ENCODE measurements around the gene EFHC1. TPM values are rescaled to one million over a fixed set of nuclear protein-coding genes. Genes with fewer than 3 reads are reported as not detected.
"Not testable (repeated sequence)": the region's sequence is repeated elsewhere in the genome, so short reads cannot be mapped to it uniquely, and the experiment has no call there.

The EFHC1 gene
- polyA plus RNA-seq, 3 donors from 2014 or later = 3.9 to 6.6 (median 5.0) TPM

DNA sequence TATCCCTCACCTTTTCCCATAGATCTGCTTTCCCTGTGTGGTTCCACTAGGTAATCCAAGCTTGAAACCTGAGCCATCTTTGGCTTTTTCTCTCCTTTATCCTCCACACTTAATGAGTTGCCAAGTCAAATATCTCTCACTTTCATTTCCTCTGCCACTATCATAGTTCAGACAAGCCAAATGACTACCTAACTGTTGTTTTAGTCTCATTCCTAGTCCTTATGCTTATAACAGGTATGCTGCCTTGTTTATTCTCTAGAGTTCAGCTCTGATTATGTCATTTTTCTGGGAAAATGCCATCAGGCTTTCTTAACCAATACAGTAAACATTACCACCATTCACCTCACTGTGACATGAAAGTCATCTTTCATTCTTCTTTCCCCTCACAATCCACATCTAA lies 6.5 kb downstream of the EFHC1 start:
- no peak for DNase-seq
- Mint-ChIP-seq H3K36me3 (peaks cover 0 to 14% (median 6%) of the 10 kb centered on the region in 3 donors), H3K4me1 (no peaks in the 10 kb centered on the region), H3K27ac (no peak overlapping the region), H3K27me3 (ENCODE audit: low read depth in 3 of 3) (no peaks in the 10 kb centered on the region), H3K9me3 (no peaks in the 10 kb centered on the region), H3K4me3 (no peak overlapping the region)

DNA sequence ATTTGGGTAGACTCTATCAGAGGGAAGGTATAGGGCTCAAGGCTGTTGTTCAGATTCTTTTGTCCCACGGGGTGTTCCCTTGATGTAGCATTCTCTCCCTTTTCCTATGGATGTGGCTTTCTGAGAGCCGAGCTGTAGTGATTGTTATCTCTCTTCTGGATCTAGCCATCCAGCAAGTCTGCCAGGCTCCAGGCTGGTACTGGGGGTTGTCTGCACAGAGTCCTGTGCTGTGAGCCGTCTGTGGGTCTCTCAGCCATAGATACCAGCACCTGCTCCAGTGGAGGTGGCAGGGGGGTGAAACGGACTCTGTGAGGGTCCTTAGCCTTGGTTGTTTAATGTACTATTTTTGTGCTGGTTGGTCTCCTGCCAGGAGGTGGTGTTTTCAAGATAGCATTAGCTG lies 13.2 kb downstream of the EFHC1 start:
- DNase-seq; H3K27ac Mint-ChIP-seq; H3K9me3 Mint-ChIP-seq; H3K4me3 Mint-ChIP-seq; H3K27me3 Mint-ChIP-seq (ENCODE audit: low read depth in 3 of 3); H3K4me1 Mint-ChIP-seq: not testable (repeated sequence)
- H3K36me3 Mint-ChIP-seq = peaks cover 6 to 22% (median 10%) of the 10 kb centered on the region in 3 donors

DNA sequence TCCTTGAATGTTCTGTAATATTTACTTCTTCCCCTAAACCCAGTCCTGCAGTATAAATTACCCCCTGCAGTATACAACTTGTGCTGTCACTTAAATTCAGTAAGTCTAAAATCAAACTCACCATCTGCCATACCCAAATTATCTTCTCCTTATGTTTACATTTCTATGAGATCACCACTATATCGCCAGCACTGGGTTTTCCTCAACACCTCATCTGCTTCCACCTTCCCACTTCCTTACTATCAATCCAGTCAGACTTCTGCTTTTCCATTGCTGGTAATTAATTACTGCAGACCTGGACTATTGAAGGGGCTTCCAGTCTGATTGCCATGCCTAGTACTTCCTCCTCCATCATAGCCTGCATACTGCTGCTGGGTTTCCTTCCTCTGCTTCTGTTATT lies 15.2 kb downstream of the EFHC1 start:
- H3K27ac Mint-ChIP-seq = no peak overlapping the region
- no peak overlapping the region for H3K4me3 Mint-ChIP-seq
- peaks cover 0 to 1% (median 1%) of the 10 kb centered on the region in 3 donors for H3K27me3 Mint-ChIP-seq (ENCODE audit: low read depth in 3 of 3)
- DNase-seq = no peak
- peaks cover 4 to 11% (median 6%) of the 10 kb centered on the region in 3 donors for H3K36me3 Mint-ChIP-seq
- H3K4me1 Mint-ChIP-seq = no peaks in the 10 kb centered on the region
- H3K9me3 Mint-ChIP-seq = no peaks in the 10 kb centered on the region

- H3K4me3 Mint-ChIP-seq = no peak overlapping the region
- DNase-seq = no peak
- no peaks in the 10 kb centered on the region for H3K4me1 Mint-ChIP-seq
- peaks cover 6 to 17% (median 7%) of the 10 kb centered on the region in 3 donors for H3K36me3 Mint-ChIP-seq
- H3K27ac Mint-ChIP-seq = no peak overlapping the region
- peaks cover 0 to 1% (median 1%) of the 10 kb centered on the region in 3 donors for H3K27me3 Mint-ChIP-seq (ENCODE audit: low read depth in 3 of 3)
- peaks cover 0 to 3% (median 0%) of the 10 kb centered on the region in 6 donors for H3K9me3 Mint-ChIP-seq
Measured at GRCh38 chr6:52438926-52439325, 18.8 kb downstream of the EFHC1 start.

- Mint-ChIP-seq H3K27me3 (ENCODE audit: low read depth in 3 of 3) (peaks cover 0 to 5% (median 1%) of the 10 kb centered on the region in 3 donors), H3K9me3 (peaks cover 8 to 24% (median 21%) of the 10 kb centered on the region in 6 donors), H3K4me3 (no peak overlapping the region), H3K36me3 (peaks cover 28 to 29% (median 29%) of the 10 kb centered on the region in 3 donors), H3K27ac (no peak overlapping the region), H3K4me1 (no peaks in the 10 kb centered on the region)
- DNase-seq = no peak
Measured at GRCh38 chr6:52454556-52454955, 34.4 kb downstream of the EFHC1 start.

- Mint-ChIP-seq H3K36me3 (peaks cover 6 to 9% (median 8%) of the 10 kb centered on the region in 3 donors), H3K27me3 (ENCODE audit: low read depth in 3 of 3) (peaks cover 0 to 3% (median 0%) of the 10 kb centered on the region in 3 donors), H3K9me3 (peaks cover 0 to 3% (median 0%) of the 10 kb centered on the region in 6 donors), H3K27ac (no peak overlapping the region), H3K4me3 (no peak overlapping the region), H3K4me1 (no peaks in the 10 kb centered on the region)
- DNase-seq = no peak
Measured at GRCh38 chr6:52457096-52457495, 37.0 kb downstream of the EFHC1 start.

- H3K27me3 Mint-ChIP-seq (ENCODE audit: low read depth in 3 of 3); H3K36me3 Mint-ChIP-seq; H3K9me3 Mint-ChIP-seq; DNase-seq; H3K4me3 Mint-ChIP-seq; H3K4me1 Mint-ChIP-seq; H3K27ac Mint-ChIP-seq: not testable (repeated sequence)
Measured at GRCh38 chr6:52461194-52461593, 41.1 kb downstream of the EFHC1 start.

DNA sequence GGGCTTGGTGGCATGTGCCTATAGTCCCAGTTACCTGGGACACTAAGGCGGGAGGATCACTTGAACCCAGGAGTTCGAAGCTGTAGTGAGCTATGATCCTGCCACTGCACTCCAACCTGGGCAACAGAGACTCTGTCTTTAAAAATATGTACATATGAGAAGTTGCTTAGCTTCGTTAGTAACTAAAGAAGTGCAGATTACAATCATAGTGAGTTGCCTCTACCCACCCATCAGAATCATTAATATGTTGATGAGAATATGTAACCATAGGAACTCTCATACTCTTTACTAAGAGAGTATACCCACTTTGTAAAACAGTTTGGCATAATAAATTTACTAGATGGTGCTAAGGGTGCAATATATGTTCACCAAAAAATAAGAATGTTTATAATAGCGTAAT lies 54.0 kb downstream of the EFHC1 start:
- Mint-ChIP-seq H3K27me3 (ENCODE audit: low read depth in 3 of 3) (peaks cover 0 to 4% (median 0%) of the 10 kb centered on the region in 3 donors), H3K27ac (no peak overlapping the region), H3K4me3 (no peak overlapping the region), H3K36me3 (peaks cover 0 to 3% (median 0%) of the 10 kb centered on the region in 3 donors), H3K4me1 (no peaks in the 10 kb centered on the region), H3K9me3 (peaks cover 0 to 1% (median 0%) of the 10 kb centered on the region in 6 donors)
- DNase-seq = no peak

DNA sequence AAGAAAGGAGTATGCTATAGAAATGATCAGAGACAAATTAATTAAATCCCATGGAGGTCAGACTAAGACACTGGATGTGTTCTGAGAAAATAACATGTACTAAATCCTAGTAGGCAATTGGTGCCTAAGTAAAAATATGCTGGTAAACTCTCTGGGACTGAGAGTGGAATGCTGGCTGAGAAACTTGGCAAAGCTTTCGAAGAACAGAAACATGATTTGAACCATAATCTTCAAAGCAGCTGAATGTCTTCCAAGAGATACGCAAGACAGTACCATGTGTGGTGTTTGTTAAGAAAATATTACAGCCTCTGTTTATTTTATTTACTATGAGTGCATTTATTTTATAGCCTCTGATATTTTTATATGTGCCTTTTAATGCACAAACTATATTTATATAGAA lies 55.2 kb downstream of the EFHC1 start:
- Mint-ChIP-seq H3K27ac (no peak overlapping the region), H3K4me3 (no peak overlapping the region), H3K36me3 (peaks cover 0 to 3% (median under 1%) of the 10 kb centered on the region in 3 donors), H3K4me1 (no peaks in the 10 kb centered on the region), H3K9me3 (peaks cover 0 to 1% (median 0%) of the 10 kb centered on the region in 6 donors), H3K27me3 (ENCODE audit: low read depth in 3 of 3) (peaks cover 0 to 4% (median under 1%) of the 10 kb centered on the region in 3 donors)
- DNase-seq = no peak

DNA sequence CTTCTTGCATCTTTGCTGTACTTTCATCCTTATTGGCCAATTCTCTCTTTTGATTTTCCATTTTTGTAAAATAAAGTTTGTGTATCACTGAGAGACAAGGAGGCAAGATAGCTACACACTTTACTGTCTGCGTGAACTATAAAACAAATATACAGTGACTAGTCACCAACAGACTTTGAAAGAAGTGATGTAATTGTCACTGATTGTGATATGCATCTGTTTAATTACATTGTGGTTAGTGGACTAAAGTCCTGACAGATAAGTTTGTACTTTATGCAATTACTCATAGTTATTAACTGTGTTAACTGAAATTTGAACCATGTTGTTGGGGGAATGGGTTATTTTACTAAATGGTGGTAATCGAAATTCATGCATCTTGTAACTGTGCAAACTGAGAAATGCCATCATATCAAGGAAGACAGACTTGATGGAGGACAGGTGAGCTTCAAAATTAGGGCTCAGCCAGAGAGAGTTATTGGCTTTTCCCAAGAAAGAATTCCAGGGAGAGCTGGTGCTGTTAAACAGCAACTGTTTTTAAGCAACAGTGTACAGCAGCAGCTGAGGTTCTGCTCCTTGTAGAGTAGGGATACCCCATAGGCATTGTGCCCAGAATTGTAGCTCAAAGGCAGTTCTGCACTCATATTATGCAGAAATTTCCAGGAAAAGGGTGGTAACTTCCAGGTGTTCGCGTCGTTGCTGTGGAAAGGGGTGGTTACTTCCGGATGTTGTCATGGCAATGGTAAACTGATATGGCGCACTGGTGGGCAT lies 62.9 kb downstream of the EFHC1 start:
- Mint-ChIP-seq H3K9me3 (no peaks in the 10 kb centered on the region), H3K4me1 (no peaks in the 10 kb centered on the region), H3K27me3 (ENCODE audit: low read depth in 3 of 3) (peaks cover 0 to 3% (median 0%) of the 10 kb centered on the region in 3 donors), H3K36me3 (peaks cover 0 to 20% (median 0%) of the 10 kb centered on the region in 3 donors), H3K4me3 (no peak overlapping the region), H3K27ac (no peak overlapping the region)
- no peak for DNase-seq

- H3K9me3 Mint-ChIP-seq = no peaks in the 10 kb centered on the region
- no peak for DNase-seq
- no peaks in the 10 kb centered on the region for H3K4me1 Mint-ChIP-seq
- no peak overlapping the region for H3K27ac Mint-ChIP-seq
- peaks cover 0 to 3% (median 0%) of the 10 kb centered on the region in 3 donors for H3K27me3 Mint-ChIP-seq (ENCODE audit: low read depth in 3 of 3)
- peaks cover 0 to 21% (median 0%) of the 10 kb centered on the region in 3 donors for H3K36me3 Mint-ChIP-seq
- no peak overlapping the region for H3K4me3 Mint-ChIP-seq
Measured at GRCh38 chr6:52483671-52484003, 63.5 kb downstream of the EFHC1 start.

GRCh38 chr6:52489881-52490280 lies 69.7 kb downstream of the EFHC1 start:
- DNase-seq = no peak
- Mint-ChIP-seq H3K4me3 (no peak overlapping the region), H3K9me3 (no peaks in the 10 kb centered on the region)

GRCh38 chr6:52491203-52492069 lies 71.3 kb downstream of the EFHC1 start:
- peaks cover 0 to 3% (median 0%) of the 10 kb centered on the region in 3 donors for H3K27me3 Mint-ChIP-seq (ENCODE audit: low read depth in 3 of 3)
- no peaks in the 10 kb centered on the region for H3K4me1 Mint-ChIP-seq
- H3K4me3 Mint-ChIP-seq = no peak overlapping the region
- H3K36me3 Mint-ChIP-seq = peaks cover 9 to 30% (median 10%) of the 10 kb centered on the region in 3 donors
- H3K9me3 Mint-ChIP-seq = no peaks in the 10 kb centered on the region
- H3K27ac Mint-ChIP-seq = no peak overlapping the region
- no peak for DNase-seq

More at GRCh38 chr6:52489881-52490280, 69.7 kb downstream of the EFHC1 start:
- no peaks in the 10 kb centered on the region for H3K4me1 Mint-ChIP-seq
- peaks cover 4 to 25% (median 6%) of the 10 kb centered on the region in 3 donors for H3K36me3 Mint-ChIP-seq
- H3K27me3 Mint-ChIP-seq (ENCODE audit: low read depth in 3 of 3) = peaks cover 0 to 3% (median 0%) of the 10 kb centered on the region in 3 donors
- no peak overlapping the region for H3K27ac Mint-ChIP-seq

- no peak for DNase-seq
- H3K27me3 Mint-ChIP-seq (ENCODE audit: low read depth in 3 of 3) = peaks cover 0 to 3% (median 0%) of the 10 kb centered on the region in 3 donors
- peaks cover 0 to 5% of the 10 kb centered on the region in 2 donors for H3K4me1 Mint-ChIP-seq
- H3K4me3 Mint-ChIP-seq = no peak overlapping the region
- peaks cover 9 to 20% (median 10%) of the 10 kb centered on the region in 3 donors for H3K36me3 Mint-ChIP-seq
- H3K9me3 Mint-ChIP-seq = no peaks in the 10 kb centered on the region
- no peak overlapping the region for H3K27ac Mint-ChIP-seq
Measured at GRCh38 chr6:52493669-52494068, 73.5 kb downstream of the EFHC1 start.
